GM21717 (cell line): ENCODE data around the gene PDE4C.
A peak's percentile ranks its signal among the peaks of the same experiment; 100 is the strongest.

Experiments used
- ATAC-seq: cut with Tn5 transposase; IDR thresholded peaks from one replicate; pipeline ENCODE4 v1.9.1; 2021; ENCODE audit warnings: mild to moderate bottlenecking, moderate library complexity; ENCODE audit not compliant: unreplicated experiment

The PDE4C gene

DNA sequence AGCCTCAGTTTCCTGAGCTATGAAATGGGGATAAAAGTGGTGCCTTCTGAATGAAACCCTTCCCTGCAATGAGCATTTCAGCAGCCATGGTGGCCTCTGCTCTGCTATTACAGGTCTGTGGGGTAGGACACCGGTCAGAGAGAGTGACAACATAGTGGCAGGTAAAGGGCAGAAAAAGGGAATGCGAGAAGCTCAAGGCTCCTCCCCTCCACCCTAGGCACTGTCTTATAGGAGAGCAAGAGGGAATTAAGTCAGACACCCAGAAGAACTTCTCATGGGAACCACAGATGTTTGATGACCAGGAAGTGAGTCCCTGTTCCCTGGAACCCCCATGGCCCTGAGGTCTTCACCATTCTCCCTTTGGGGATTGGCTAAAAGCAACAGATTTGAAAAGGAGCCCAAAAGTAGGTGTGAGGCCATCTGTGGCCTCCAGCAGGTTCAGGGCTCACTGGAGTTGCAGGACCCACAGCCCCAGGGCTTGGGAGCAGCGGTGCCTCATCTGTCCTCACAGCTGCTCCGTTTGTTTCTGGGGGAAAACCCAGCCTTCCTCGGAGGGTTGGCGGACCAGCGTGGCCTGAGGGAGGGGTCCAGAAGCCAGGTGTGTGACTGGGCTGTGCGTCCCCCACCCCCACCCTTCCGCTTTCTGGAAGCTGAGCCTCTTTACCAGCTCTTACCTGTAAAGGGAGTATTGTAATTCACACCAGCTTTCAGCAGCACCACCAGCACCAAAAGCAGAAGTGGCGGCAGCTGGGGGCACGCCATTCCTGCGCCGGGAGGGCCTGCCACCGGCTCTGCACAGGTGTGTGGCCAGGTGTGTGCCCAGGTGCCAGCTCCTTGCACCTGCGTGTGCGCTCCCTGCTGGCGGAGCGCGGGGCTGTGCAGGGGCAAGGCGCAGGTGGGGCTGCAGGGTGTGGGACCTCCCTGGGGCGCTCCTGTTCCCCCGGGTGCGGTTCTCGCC lies 28.6 kb upstream of the PDE4C start:
- no peak for ATAC-seq

DNA sequence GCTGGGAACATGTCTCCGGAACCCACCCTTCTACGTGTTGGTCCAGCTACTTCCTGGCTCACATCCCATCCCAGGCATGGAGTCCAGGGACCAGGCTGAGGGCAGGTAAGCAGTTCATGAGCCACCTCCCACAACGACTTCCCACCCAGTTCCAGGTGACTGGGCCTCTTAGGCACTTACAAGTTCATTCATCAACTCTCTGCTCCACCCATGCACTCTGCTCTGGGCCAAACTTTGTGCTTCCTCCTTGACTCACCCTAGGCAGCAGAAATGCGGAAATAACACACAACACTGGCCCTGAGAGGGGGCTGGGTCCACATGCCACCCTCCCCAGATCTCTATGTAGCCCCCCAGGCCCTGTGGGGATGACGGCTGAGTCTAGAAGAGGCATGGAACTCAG lies 27.5 kb upstream of the PDE4C start:
- no peak for ATAC-seq

DNA sequence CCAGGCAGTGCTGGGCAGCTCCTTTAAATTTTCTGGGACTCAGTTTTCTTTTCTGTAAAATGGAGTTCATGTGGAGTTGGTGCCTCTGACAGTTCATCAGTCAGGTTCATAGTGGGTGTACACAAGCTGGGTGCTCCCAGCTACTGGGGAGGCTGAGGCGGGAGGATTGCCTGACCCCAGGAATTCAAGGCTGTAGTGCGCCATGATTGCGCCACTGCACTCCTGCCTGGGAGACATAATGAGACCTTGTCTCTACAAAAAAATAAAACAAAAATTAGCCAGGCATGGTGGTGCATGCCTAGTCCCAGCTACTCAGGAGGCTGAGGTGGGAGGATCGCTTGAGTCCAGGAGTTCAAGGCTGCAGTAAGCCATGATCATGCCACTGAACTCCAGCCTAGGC lies 26.9 kb upstream of the PDE4C start:
- no peak for ATAC-seq

DNA sequence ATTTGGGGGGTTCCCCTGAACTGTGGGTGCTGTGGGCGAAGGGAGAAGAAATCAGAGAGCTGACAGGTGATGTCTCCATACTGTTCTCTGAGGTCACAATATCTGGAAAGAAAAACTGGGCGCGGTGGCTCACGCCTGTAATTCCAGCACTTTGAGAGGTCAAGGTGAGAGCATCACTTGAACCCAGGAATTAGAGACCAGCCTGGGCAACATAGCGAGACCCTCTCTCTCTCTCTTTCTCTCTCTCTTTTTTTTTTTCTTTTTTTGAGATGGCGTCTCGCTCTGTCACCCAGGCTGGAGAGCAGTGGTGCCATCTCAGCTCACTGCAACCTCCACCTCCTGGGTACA lies 26.1 kb upstream of the PDE4C start:
- ATAC-seq, result no peak

DNA sequence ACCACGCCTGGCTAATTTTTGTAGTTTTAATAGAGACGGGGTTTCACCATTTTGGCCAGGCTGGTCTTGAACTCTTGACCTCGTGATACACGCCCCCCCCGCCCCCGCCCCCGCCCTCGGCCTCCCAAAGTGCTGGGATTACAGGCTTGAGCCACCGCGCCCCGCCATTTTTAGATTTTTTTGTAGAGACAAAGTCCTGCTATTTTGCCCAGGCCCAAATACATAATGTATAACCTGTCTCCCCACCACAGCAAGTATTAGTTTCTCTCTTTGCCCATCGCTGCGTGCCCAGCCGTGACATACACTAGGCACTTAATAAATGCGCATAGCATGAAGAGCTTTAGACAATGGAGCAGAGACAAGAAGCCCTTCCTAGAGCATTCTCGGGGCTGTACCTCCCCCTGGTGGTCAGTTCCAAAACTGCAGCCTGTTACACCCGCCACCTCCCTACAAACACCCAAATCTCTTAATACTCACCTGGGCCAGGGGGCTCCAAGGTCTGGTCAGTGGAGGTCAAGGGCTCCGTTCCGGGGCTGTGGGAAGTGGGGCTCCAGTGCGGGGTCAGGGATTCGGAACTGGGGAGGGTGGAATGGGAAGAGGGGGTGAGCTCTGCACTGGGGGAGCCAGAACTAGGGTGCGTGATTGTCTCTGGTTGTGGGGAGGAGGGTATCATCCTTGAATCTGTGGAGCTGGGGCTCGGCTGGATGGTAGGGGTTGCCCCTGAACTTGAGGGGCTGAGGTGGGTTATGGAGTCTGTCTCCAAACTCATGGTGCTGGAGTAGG lies 25.5 kb upstream of the PDE4C start:
- ATAC-seq, result no peak

DNA sequence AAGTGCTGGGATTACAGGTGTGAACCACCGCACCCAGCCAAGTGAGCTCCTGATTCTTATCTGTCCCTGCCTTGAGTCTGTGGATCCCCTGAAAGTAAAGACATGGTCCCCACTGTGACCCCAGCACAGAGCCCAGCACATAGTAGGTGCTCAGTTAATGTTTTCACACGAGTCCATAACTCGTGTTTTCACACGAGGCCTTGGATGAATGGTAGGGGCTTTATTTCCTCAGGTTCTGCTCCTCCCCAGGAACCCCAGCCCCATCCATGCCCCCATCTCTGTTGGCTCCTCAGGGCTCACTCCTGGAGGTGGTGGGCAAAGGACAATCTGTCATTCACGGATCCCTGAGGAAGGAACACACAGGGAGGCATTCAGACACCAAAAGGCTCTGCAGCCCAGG lies 23.6 kb upstream of the PDE4C start:
- no peak for ATAC-seq

DNA sequence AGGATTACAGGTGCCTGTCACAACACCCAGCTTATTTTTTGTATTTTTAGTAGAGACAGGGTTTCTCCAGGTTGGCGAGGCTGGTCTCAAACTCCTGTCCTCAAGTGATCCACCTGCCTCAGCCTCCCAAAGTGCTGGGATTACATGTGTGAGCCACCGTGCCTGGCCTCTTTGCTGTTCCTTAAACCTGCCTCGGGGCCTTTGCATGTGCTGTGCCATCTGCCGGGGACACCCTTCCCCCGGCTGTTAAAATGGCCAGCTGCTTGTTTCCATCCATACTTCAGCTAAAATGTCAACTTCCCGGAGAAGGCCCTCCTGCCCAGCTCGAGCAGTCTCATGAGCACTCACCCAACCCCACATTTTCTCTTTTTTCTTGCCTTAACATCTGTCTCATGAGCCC lies 19.1 kb upstream of the PDE4C start:
- ATAC-seq, result no peak

DNA sequence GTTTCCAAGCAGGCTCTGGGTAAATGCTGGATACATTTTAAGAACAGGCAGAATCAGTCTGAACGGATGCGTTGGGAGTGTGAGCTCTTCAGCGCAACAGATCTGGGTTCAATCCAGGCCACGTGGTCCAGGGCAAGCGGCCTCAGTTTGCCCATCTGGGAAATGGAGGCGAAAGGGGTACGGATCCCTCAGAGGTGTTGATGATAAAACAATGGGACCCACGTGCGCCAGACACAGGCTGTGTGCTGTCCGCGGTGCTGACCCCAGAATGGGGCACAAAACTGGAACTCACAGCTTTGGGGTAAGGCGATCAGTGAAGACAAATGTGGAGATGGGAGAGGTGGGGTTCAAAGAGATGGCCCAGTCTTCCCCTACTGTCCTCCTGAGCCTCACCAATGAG lies 13.1 kb upstream of the PDE4C start:
- ATAC-seq, result no peak

DNA sequence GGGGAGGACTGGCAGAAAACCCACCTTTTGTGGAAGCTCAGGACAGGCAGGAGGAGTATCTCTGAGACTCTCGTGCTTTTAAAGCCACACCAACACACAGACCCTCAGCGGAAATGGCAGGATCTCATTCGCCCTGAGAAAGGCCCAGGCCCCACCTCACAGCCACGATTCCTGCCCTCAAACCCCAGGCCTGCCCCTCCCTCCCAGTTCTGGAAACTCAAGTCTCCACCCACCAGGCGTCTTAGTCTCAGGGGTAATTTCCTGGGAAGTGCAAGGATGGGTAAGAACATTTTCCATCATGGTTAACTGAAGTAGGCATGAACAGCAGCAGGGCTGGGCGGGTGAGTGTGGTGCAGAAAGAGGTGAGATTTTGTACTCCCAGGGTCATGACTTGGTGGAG lies 8.0 kb upstream of the PDE4C start:
- ATAC-seq, result no peak

DNA sequence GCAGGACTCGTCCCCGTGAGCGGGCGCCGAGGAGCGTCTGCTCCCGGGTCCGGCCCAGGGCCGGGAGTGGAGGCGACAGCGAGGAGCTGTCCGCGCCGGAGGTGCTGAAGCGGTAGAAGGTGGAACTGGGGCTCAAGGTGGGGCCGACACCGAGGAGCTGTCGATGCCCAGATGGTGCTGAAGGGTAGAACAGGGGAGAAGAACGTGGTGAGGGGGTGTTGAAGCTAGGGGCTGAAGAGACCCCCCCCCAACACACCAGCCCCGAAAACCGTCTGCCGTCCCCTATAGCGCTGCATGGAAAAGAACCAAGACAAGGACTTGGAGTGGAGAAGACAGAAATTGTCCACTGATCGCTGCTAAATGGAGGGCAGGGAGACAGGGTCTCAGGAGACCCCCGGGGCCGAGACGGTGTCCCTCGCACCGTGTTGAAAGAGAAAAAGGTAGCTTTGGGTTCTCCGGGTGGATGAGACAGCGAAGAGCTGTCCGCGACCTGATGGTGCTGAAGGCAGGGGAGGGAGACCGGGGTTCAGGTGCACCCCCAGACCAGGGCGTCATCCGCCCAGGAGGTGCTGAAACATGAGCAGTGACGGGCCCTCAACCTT lies 7.1 kb upstream of the PDE4C start:
- ATAC-seq, result no peak

DNA sequence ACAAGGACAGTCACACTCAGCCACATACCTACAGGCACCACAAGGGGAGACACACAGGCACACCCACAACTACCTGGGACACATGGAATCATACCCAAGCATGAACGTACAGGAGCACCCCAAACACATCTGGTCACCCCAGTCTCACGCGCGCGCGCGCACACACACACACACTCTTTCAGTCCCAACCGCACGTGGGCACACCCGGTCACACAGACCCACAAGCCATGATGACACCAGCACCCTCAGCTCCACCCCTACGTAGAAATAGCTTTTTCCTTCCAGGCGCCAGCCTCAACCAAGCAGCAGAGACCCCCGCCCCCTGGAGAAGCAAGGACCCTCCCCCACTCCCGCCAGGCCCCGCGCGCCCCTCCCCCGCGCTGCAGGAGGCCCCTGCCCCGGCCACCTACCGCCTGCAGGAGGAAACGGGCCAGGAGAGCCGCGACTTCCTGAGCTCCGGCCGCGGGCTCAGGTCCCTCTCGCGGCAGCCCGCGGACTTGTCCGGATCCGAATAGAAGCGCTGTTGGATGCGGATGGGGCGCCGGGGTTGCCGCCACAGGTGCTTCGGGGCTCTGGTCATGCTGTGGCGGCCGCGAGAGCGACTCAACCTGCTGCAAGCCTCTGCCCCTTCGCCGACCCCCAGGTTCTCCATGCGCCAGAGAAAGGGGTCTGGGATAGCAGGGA lies 6.4 kb upstream of the PDE4C start:
- no peak for ATAC-seq

DNA sequence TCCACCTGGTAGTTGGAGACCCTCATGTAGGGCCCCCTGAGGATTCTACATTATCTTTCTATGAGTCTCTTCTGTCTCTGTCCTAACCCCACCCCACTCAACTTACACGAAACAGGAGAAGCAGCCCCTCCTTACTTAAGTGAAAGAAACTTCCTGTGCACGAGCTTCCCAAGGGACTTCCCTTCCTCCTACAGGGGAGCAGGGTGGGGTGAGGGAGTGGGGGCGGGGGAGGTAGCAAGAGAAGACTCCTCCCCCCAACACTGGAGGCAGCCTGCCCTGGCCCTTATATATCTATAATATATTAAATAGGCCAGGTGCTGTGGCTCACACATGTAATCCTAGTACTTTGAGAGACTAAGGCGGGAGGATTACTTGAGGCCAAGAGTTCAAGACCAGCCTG lies 5.5 kb upstream of the PDE4C start:
- no peak for ATAC-seq

DNA sequence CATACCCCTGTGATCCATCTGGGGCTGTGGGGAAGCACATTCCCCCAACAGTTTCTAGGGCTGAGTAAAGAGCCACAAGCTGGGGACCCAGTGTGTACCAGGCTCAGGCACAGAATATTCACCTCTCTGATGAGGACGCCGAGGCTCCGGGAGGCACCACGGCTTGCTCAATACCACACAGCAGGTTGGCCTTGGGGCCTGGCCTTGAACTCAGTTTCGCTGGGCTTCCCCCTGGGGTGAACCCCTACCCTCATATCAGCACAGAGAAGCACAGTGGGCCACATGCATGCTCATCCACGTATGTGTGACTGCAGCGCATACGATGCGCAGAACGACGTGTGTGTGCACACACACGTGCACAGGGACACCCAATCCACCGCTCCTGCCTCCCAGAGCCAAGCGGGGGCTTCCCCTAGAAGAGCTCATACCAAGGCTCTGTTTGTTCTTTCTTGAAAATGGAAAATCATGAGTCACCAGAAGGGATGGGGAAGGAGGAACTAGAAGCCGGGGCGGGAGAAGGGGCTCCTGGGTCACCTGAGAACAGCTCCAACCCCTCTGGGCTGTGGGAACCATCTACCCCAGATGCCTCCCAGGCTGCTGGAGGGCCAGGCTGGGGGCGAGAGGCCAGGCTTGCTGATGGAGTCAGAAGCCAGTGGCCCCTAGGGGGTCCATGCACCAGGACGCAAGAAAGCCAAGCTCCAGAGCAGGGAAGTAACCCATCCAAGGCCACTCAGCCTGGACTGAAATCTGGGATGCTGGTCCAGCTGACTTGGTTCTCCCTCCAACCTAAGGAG lies 4.9 kb upstream of the PDE4C start:
- ATAC-seq, result no peak

DNA sequence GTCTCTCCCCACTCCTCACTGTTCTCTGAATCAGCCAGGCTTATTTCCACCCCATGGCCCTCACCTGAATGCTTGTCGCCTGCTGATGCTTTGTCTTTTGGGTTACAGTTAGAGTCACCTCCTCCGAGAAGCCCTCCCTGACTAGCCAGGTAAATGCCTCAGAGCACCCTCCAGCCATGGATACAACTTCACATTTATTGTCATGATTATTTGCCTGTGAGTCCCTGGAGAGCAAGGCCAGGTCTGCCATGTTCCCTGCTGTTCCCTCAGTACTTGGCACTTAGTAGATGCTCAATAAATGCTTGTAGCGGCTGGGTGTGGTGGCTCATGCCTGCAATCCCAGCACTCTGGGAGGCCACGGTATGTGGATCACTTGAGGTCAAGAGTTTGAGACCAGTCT lies 3.7 kb upstream of the PDE4C start:
- ATAC-seq, result no peak

DNA sequence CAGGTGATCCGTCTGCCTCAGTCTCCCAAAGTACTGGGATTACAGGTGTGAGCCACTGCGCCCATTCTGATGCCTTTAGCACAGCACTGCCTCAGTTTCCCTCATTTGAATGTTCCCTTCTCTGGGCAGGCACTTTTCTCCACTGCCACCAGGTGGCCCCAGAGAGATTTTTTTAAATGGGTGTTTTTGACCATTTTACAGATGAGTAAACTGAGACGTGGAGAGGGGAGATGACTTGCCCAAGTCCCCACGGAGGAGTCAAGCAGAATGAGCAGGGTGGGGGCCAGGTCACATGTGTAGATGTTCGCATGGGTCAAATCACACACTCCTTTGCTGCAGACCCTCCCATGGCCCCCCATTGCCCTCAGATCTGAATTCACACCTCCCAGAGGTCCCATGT lies 3.2 kb upstream of the PDE4C start:
- ATAC-seq, result no peak

DNA sequence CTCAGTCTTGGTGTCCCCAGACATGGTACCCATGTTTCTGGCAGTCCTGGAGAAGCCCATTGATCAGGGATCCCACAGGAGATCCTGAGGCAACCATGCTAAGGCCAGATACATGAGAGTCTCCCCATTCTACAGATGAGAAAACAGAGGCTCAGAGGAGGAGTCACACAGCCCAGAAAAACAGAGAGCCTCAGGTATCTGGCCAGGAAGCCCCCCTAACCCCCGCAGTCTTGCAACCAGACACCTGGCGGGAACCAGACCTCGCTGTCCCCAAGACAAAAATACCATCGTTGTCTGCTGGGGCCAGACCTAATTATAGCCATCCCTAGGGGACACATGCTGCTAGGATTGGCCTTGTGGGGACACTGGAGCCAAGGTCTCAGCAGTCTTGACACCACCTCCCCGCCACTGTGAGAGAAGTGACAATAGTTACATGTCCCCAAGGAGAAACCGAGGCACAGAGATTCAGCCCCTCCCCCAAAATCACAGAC lies 1.6 kb upstream of the PDE4C start:
- ATAC-seq, result no peak

DNA sequence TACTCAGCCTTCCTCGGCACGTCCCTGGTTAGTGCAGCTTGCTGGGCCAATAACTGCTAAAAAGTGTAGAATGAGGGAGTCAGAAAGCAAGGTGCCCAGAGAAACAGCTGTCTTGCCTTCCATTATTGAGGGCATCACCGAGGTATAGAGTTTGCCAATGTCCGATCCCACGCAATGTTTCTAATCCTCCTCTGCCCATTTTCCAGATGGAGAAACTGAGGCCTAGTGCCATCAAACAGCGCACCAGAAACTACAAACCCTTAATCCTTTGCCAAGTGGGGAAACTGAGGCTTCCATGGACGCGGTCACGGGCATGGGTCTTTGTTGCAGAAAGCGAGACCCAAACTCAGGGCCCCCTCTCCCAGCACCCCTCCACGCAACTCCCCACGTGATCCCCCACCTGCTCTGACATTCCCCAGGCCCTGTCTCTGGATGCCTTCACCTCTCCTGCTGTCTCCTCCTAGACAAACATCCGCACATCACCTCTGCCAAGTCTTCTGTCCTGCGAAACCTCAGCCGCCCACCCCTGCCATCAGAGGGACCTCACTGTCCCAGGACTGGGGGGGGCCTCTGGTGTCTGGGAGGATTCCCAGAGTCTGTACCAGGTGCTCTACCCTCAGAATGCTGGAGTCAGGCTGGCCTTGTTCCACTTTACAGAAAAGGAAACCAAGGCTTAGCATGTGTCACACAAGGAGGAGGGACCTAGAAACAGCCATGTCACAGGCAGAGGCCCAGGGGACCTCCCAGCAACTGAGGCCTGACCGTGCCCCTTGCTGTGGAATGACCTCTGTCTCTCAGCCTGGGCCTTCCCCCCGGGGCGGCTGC lies 930 bp upstream of the PDE4C start:
- ATAC-seq, result no peak

DNA sequence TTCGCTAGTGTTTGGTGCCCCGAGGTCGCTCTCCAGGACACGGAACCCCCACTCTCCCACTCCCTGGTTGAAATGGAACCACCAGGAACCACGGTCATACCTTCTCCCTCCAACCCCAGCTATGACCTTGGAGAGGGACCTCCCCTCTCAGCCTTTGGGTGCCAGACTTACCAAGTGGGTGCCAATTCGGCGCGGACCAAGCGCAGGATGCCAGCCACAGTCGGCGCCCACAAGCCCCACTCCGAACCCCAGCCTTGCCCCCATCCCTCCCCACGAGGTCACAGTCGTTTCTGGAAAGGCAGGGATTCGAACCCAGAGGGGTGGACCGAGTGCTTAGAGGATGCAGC lies 910 bp downstream of the PDE4C start:
- ATAC-seq, result no peak

DNA sequence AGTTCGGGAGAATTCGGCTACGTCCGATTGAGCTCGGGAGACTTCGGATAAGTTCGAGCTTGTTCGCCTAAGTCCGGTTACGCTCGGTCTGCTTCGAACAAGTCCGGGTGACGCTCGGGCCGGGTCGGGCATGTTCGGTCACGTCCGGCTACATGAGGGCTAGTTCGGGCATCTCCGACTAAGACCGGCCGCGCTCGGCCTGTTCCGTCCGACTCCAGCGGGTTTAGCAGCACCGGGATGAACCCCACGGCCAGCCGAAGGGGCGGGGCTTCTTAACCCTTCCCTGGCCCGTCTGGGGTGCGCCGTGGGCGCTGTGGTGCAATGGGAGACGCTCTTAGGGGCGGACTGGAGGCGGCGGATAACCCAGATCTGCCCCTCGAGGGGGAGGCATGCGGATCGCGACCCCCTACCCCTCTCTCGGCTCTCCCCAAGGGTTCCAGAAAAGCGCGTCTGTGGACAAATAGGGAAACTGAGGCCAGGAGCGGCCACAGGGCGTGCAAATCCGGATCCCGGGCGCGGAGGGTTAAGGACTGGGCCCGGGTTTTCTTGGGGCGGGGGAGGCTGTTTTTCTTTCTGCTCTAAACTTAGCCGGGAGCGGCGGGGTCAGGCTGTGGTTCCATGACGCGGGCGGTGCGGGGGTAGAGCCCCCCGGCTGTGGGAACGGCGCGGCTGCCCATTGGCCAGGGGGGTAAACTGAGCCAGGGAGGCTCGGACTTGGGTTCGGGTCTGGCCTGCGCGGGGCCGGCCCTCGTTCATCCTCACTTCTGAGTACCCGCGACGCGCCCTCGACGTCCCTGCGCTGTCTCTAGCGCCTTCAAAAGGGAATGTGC lies 1.5 kb downstream of the PDE4C start:
- ATAC-seq, result peak; percentile 80
